ENCODE measurements around the gene DCAKD. TPM values are rescaled to one million over a fixed set of nuclear protein-coding genes. Genes with fewer than 3 reads are reported as not detected.

Gene DCAKD
- total and polyA plus RNA-seq, 2 of the 8 experiments (the other 6 are each of a cell fraction or from before 2014, with no cell fraction given): 35.6 to 52.9 TPM

DNA sequence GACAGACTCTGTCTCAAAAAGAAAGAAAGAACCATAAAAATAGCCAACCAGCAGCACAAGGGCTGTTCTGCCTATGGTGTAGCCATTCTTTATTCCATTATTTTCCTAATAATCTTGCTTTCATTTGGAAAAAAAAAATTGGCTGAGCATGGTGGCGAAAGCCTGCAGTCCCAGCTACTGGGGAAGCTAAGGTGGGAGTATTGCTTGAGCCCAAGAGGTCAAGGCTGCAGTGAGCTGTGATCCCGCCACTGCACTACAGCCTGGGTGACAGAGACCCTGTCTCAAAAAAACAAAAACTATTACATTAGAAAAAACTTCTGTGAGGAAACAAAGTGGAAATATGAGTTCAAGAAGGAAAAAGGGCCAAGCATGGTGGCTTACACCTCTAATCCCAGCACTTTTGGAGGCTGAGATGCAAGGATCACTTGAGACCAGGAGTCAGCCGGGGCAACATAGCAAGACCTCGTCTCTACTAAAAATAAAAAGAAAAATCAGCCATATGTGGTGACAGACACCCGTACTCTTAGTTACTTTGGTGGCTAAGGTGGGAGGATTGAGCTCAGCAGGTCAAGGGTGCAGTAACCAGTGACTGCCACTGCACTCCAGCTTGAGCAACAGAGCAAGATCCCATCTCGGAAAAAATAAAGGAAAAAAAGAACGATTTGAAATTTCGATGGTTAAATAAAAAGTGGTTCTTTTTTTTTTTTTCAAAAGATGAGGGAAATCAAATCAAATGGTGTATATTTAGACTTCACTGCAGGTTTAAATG, 2.5 kb downstream of the DCAKD start:
- Histone ChIP-seq H3K9ac (replicated peaks in 1 of 4; ENCODE audit: extremely low read depth in 1 of 4, low read depth in 3 of 4, low read length in 3 of 4) (no peak overlapping the region), H3K27ac (ENCODE audit: low read depth, low read length) (no peak overlapping the region), H3K79me2 (ENCODE audit: control insufficient read depth in 1 of 2, insufficient read depth in 2 of 2, low read length in 2 of 2) (peaks cover 0 to 30% of the 10 kb centered on the region in 2 experiments; a peak in 2 of 4 replicates), H2BK20ac (ENCODE audit: low read length) (no peak overlapping the region), H3K14ac (ENCODE audit: insufficient read length) (no peak overlapping the region), H4K5ac (ENCODE audit: insufficient read length, low read depth, low read length) (no peak overlapping the region), H4K91ac (replicated peaks; ENCODE audit: insufficient read length, low read length) (no peak overlapping the region), H3K56ac (replicated peaks; ENCODE audit: insufficient read length, low read depth, low read length) (no peak overlapping the region), H3K4me1 (replicated peaks in 1 of 4; ENCODE audit: control insufficient read depth in 3 of 4, insufficient read depth in 4 of 4, low read length in 3 of 4) (peaks cover 2 to 4% (median 2%) of the 10 kb centered on the region in 4 experiments; a peak in 3 of 7 replicates), H3K36me3 (ENCODE audit: control insufficient read depth in 2 of 4, insufficient read depth in 4 of 4, low read length in 3 of 4) (no peaks in the 10 kb centered on the region; a peak in 1 of 8 replicates), H3K4me3 (ENCODE audit: extremely low read depth in 1 of 4, insufficient read depth in 2 of 4, low read depth in 3 of 4, low read length in 4 of 4) (no peak overlapping the region), H2BK12ac (ENCODE audit: low read depth, low read length) (no peak overlapping the region), H2AK5ac (ENCODE audit: low read depth, low read length) (no peak overlapping the region), H3K79me1 (ENCODE audit: low read depth, low read length) (no peaks in the 10 kb centered on the region; the same call in 1 of the 2 replicates), H4K8ac (ENCODE audit: extremely low read depth, insufficient read depth, low read length) (no peak overlapping the region), H3K18ac (ENCODE audit: extremely low read depth, low read length) (no peak overlapping the region), H3K4me2 (ENCODE audit: insufficient read depth in 1 of 2, low read depth in 2 of 2, low read length in 2 of 2) (no peak overlapping the region; a peak in 1 of 4 replicates), H3K9me3 (ENCODE audit: insufficient read depth in 2 of 2, low read depth in 1 of 2, low read length in 1 of 2) (no peaks in the 10 kb centered on the region; a peak in 1 of 4 replicates), H2BK5ac (ENCODE audit: low read depth, low read length) (no peak overlapping the region), H2BK120ac (replicated peaks; ENCODE audit: low read depth, low read length) (no peak overlapping the region), H3K4ac (replicated peaks; ENCODE audit: insufficient read length, low read depth, low read length) (no peak overlapping the region), H2AFZ (ENCODE audit: low read length) (no peak overlapping the region), H3K27me3 (replicated peaks in 1 of 4; ENCODE audit: control insufficient read depth in 3 of 4, extremely low read depth in 1 of 4, insufficient read depth in 3 of 4, low read length in 3 of 4) (no peaks in the 10 kb centered on the region; a peak in 1 of 7 replicates), H3K23me2 (ENCODE audit: low read depth, low read length) (peaks cover 8% of the 10 kb centered on the region; the same call in 1 of the 2 replicates), H2BK15ac (ENCODE audit: low read length) (no peak overlapping the region), H3K23ac (ENCODE audit: insufficient read length) (no peak overlapping the region), H4K20me1 (replicated peaks in 1 of 2; ENCODE audit: control insufficient read depth in 1 of 2, insufficient read depth in 2 of 2, low read length in 2 of 2) (no peaks in the 10 kb centered on the region)
- CTCF ChIA-PET (ENCODE audit: partially characterized antibody): interaction anchor here (0.6 to 1.6 kb wide), 7 partner anchors 11 to 340 kb away, joined by 3 to 6 read pairs (median 3); partner anchors contain the start of gene EFTUD2
- WGBS, 2 experiments (ENCODE audit: extremely low coverage in 1 of 2, insufficient coverage in 1 of 2, insufficient read length in 1 of 2, insufficient replicate concordance in 2 of 2, low coverage in 1 of 2, low lambda C conversion rate in 2 of 2, missing lambda C conversion rate in 1 of 2): 92 to 100% methylated on average over 2 to 8 of the region's 8 CpGs
- FAIRE-seq (no peak), DNase-seq (ENCODE audit: low read depth in 1 of 2, low spot score in 2 of 2) (no peak)
- POLR2A ChIA-PET (ENCODE audit: partially characterized antibody): interaction anchor here (0.7 to 4.7 kb wide), 5 partner anchors 9 to 62 kb away, joined by 3 to 51 read pairs (median 12); partner anchors contain the start of gene NMT1
- TF ChIP-seq SRF (IDR thresholded peaks at IDR 0.05; ENCODE audit: low read depth, low read length) (no peak), KDM1A (IDR thresholded peaks at IDR 0.05; ENCODE audit: borderline replicate concordance, low read length) (peak; percentile 77)
